Measurements from ENCODE around the gene RTF1.

GRCh38 chr15:41407341-41407740, 9.6 kb upstream of the RTF1 start:
- TF ChIP-seq CTCF (IDR thresholded peaks at IDR 0.05) (no peak), POLR2A (IDR thresholded peaks at IDR 0.05) (no peak)

Measured in breast epithelium (tissue), 3 donors.